ENCODE data around the gene IFT74. TPM values are rescaled to one million over a fixed set of nuclear protein-coding genes. Genes with fewer than 3 reads are reported as not detected.

Gene IFT74
- total and polyA plus RNA-seq, 2 of the 13 experiments (the other 11 are each of a cell fraction or from before 2014, with no cell fraction given) = 4.2 to 12.3 TPM

DNA sequence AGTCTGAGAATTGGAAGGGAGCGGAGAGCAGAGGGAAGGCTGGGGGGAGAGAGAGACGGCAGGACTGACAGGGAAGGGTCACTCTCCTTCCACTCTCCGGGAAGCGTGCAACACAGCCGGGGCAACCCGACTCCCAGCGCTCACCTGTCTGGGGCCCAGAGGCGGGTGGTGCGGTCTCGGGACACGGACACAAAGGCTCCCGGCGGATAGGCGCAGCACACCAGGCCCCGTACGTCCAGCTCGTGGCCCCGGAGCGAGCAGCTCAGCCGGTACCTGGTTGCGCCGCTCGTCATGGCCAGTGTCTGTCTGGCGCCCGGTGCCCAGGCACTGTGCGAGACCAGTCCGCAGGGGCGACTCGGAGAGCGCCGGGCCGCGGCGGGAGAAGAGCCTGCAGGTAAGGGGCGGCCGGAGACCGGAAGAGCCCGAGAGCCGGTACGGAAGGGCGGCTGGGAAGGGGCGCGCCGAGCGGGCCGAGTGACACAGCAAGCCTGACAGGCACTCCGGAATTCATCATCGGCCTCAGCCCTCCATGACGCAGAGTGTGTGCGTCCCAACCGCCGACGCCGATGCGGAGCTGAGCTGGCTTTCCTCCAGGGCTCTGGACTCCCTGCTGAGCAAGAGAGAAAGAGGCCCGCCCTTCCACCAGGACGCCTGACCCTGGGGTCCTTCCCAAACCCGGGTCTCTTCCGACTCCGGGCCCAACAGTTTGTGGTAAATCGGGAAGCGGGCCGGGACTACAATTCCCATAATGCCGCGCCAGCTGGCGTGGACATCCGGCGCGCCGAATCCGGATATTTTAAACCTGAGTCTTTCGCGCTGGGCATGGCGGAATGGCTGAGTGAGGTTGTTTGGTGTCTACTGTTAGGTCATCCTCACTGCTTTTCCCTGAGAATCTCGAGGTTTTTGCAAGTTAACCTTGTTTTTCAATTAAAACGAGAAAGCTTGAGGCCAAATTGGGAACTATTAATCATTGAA is 9.2 kb upstream of the IFT74 start, which contains the start of gene PLAA (continued):
- TF ChIP-seq, protein P1, sequence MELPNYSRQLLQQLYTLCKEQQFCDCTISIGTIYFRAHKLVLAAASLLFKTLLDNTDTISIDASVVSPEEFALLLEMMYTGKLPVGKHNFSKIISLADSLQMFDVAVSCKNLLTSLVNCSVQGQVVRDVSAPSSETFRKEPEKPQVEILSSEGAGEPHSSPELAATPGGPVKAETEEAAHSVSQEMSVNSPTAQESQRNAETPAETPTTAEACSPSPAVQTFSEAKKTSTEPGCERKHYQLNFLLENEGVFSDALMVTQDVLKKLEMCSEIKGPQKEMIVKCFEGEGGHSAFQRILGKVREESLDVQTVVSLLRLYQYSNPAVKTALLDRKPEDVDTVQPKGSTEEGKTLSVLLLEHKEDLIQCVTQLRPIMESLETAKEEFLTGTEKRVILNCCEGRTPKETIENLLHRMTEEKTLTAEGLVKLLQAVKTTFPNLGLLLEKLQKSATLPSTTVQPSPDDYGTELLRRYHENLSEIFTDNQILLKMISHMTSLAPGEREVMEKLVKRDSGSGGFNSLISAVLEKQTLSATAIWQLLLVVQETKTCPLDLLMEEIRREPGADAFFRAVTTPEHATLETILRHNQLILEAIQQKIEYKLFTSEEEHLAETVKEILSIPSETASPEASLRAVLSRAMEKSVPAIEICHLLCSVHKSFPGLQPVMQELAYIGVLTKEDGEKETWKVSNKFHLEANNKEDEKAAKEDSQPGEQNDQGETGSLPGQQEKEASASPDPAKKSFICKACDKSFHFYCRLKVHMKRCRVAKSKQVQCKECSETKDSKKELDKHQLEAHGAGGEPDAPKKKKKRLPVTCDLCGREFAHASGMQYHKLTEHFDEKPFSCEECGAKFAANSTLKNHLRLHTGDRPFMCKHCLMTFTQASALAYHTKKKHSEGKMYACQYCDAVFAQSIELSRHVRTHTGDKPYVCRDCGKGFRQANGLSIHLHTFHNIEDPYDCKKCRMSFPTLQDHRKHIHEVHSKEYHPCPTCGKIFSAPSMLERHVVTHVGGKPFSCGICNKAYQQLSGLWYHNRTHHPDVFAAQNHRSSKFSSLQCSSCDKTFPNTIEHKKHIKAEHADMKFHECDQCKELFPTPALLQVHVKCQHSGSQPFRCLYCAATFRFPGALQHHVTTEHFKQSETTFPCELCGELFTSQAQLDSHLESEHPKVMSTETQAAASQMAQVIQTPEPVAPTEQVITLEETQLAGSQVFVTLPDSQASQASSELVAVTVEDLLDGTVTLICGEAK (IDR thresholded peaks at IDR 0.05) = no peak; the same call in 1 of the 2 replicates
- TF ChIP-seq, protein P1 (CRISPR knock-in tag; IDR thresholded peaks at IDR 0.05) = peak; percentile 77
- no peak for TF ChIP-seq ZNF550 (CRISPR knock-in tag; IDR thresholded peaks at IDR 0.05; ENCODE audit: borderline replicate concordance)
- no peak for TF ChIP-seq ZNF552 (CRISPR knock-in tag; IDR thresholded peaks at IDR 0.05; ENCODE audit: borderline replicate concordance)
- no peak for TF ChIP-seq SMYD3 (CRISPR knock-in tag; IDR thresholded peaks at IDR 0.05)
- 0 out of 2 replicates have a peak, but pooled peaks have one; percentile 55 for TF ChIP-seq ZBTB7B (CRISPR knock-in tag; IDR thresholded peaks at IDR 0.05)
- TF ChIP-seq SAFB2 (CRISPR knock-in tag; IDR thresholded peaks at IDR 0.05; ENCODE audit: borderline replicate concordance, low read depth) = 0 out of 2 replicates have a peak, but pooled peaks have one; percentile 70
- no peak for TF ChIP-seq ZNF570 (CRISPR knock-in tag; IDR thresholded peaks at IDR 0.05; ENCODE audit: borderline replicate concordance)
- peak; percentile 99 for TF ChIP-seq CREM (IDR thresholded peaks at IDR 0.05)
- peak; percentile 77 for TF ChIP-seq CREM (CRISPR knock-in tag; IDR thresholded peaks at IDR 0.05)
- peak; percentile 27; the same call in 1 of the 2 replicates for TF ChIP-seq HOXA5 (CRISPR knock-in tag; IDR thresholded peaks at IDR 0.05)
- TF ChIP-seq, protein P2, sequence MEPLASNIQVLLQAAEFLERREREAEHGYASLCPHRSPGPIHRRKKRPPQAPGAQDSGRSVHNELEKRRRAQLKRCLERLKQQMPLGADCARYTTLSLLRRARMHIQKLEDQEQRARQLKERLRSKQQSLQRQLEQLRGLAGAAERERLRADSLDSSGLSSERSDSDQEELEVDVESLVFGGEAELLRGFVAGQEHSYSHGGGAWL (CRISPR knock-in tag; IDR thresholded peaks at IDR 0.05) = peak; percentile 72; the same call in 1 of the 2 replicates
- TF ChIP-seq YEATS4 (CRISPR knock-in tag; IDR thresholded peaks at IDR 0.05; ENCODE audit: borderline replicate concordance) = peak; percentile 80; the same call in 1 of the 2 replicates
- peak; percentile 63; the same call in 1 of the 2 replicates for TF ChIP-seq HIVEP1 (CRISPR knock-in tag; IDR thresholded peaks at IDR 0.05)
- TF ChIP-seq, protein P3, sequence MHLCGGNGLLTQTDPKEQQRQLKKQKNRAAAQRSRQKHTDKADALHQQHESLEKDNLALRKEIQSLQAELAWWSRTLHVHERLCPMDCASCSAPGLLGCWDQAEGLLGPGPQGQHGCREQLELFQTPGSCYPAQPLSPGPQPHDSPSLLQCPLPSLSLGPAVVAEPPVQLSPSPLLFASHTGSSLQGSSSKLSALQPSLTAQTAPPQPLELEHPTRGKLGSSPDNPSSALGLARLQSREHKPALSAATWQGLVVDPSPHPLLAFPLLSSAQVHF (CRISPR knock-in tag; IDR thresholded peaks at IDR 0.05) = no peak

Data from HepG2 (cell line).